H1 (cell line): ENCODE results near the gene TNS1.

Experiments
- EP300 ChIP-seq, 2 experiments: IDR thresholded peaks; 1 replicate in 1 of 2; 2 replicates in 1 of 2; pipeline ENCODE4 v1.6.1; 2011 to 2012; ENCODE audit warnings: low read depth in 2 of 2, low read length in 2 of 2, mild to moderate bottlenecking in 2 of 2, borderline replicate concordance in 1 of 2, inconsistent platforms in 1 of 2, moderate library complexity in 1 of 2
- EZH2 ChIP-seq: fragments of 200-600 bp; sonication (generic); IDR thresholded peaks from 2 replicates; pipeline ENCODE4 v1.7.1; 2012; ENCODE audit warnings: low read depth, mild to moderate bottlenecking, moderate library complexity, low read length, inconsistent platforms; ENCODE audit not compliant: severe bottlenecking
- NANOG ChIP-seq: IDR thresholded peaks from 2 replicates; pipeline ENCODE4 v1.6.1; 2011; ENCODE audit warnings: low read length, low read depth, mild to moderate bottlenecking, inconsistent platforms; ENCODE audit not compliant: insufficient read depth, poor library complexity, severe bottlenecking
- POLR2A ChIP-seq, 2 experiments: IDR thresholded peaks; 1 replicate in 1 of 2; 2 replicates in 1 of 2; pipeline ENCODE4 v1.6.1; 2011; ENCODE audit warnings: low read depth in 2 of 2, low read length in 2 of 2, mild to moderate bottlenecking in 2 of 2; ENCODE audit errors: control extremely low read depth in 1 of 2
- TF ChIP-seq, protein P1 (sequence below), 3 experiments: IDR thresholded peaks; 1 replicate in 2 of 3; 2 replicates in 1 of 3; pipeline versions ENCODE4 v1.5.1 to v1.6.1; 2011; ENCODE audit warnings: low read length in 3 of 3, mild to moderate bottlenecking in 3 of 3, inconsistent platforms in 2 of 3, low read depth in 1 of 3, moderate library complexity in 1 of 3; ENCODE audit not compliant: insufficient read depth in 1 of 3; ENCODE audit errors: control extremely low read depth in 1 of 3

GRCh38 chr2:217954051-217954450, 48.7 kb downstream of the TNS1 start:
- TF ChIP-seq EP300 (IDR thresholded peaks at IDR 0.05; ENCODE audit: borderline replicate concordance in 1 of 2, low read depth in 2 of 2, low read length in 2 of 2) = no peak
- TF ChIP-seq POLR2A (IDR thresholded peaks at IDR 0.05; ENCODE audit: control extremely low read depth in 1 of 2, low read depth in 2 of 2, low read length in 2 of 2) = no peak
- no peak for TF ChIP-seq NANOG
- TF ChIP-seq EZH2 = no peak
- TF ChIP-seq, protein P1, sequence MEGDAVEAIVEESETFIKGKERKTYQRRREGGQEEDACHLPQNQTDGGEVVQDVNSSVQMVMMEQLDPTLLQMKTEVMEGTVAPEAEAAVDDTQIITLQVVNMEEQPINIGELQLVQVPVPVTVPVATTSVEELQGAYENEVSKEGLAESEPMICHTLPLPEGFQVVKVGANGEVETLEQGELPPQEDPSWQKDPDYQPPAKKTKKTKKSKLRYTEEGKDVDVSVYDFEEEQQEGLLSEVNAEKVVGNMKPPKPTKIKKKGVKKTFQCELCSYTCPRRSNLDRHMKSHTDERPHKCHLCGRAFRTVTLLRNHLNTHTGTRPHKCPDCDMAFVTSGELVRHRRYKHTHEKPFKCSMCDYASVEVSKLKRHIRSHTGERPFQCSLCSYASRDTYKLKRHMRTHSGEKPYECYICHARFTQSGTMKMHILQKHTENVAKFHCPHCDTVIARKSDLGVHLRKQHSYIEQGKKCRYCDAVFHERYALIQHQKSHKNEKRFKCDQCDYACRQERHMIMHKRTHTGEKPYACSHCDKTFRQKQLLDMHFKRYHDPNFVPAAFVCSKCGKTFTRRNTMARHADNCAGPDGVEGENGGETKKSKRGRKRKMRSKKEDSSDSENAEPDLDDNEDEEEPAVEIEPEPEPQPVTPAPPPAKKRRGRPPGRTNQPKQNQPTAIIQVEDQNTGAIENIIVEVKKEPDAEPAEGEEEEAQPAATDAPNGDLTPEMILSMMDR (IDR thresholded peaks at IDR 0.05; ENCODE audit: control extremely low read depth in 1 of 3, insufficient read depth in 1 of 3, low read depth in 1 of 3, low read length in 3 of 3) = no peak
